Vagina (tissue), 2 donors: ENCODE results near the gene NHERF1. TPM values are rescaled to one million over a fixed set of nuclear protein-coding genes. Genes with fewer than 3 reads are reported as not detected.

Source experiments
- DNase-seq, 2 donors: peaks; one replicate each; pipeline ENCODE4 v3.0.0-alpha.2; 2017; ENCODE audit errors: extremely low spot score in 2 of 2
- H3K27ac ChIP-seq: fragments of 200-600 bp; sonication (generic); one replicate; pipeline ENCODE4 v1.5.1; 2019
- H3K27me3 ChIP-seq: fragments of 200-600 bp; sonication (generic); one replicate; pipeline ENCODE4 v1.5.1; 2019
- H3K36me3 ChIP-seq, 2 donors: fragments of 200-600 bp; sonication (generic); one replicate each; pipeline ENCODE4 v1.5.1; 2017 to 2019
- H3K4me1 ChIP-seq: fragments of 200-600 bp; sonication (generic); one replicate; pipeline ENCODE4 v1.5.1; 2019
- H3K4me3 ChIP-seq, 2 donors: fragments of 200-600 bp; sonication (generic); 1 replicate in 1 of 2; 2 replicates in 1 of 2; pipeline ENCODE4 v1.5.1; 2016 to 2019
- H3K9me3 ChIP-seq: fragments of 200-600 bp; sonication (generic); one replicate; pipeline ENCODE4 v1.5.1; 2019
- CTCF ChIP-seq, 3 experiments: fragments of 450-650 bp in 2 of 3; fragments of 200-600 bp in 1 of 3; sonication (generic) in 1 of 3; IDR thresholded peaks; one replicate each; pipeline ENCODE4 v1.5.1; 2017 to 2019; ENCODE audit warnings: antibody characterized with exemption in 3 of 3, mild to moderate bottlenecking in 2 of 3, moderate library complexity in 2 of 3
- POLR2A ChIP-seq, 2 donors: fragments of 450-650 bp; IDR thresholded peaks; one replicate each; pipeline ENCODE4 v1.6.1; 2017; ENCODE audit warnings: antibody characterized with exemption in 2 of 2, mild to moderate bottlenecking in 2 of 2, moderate library complexity in 2 of 2
- POLR2AphosphoS5 ChIP-seq, 2 donors: sonication (generic); formaldehyde crosslinking; IDR thresholded peaks; one replicate each; pipeline ENCODE4 v1.9.0; 2017; ENCODE audit warnings: antibody characterized with exemption in 2 of 2, mild to moderate bottlenecking in 2 of 2, low read depth in 1 of 2; ENCODE audit not compliant: insufficient read depth in 1 of 2
- intact Hi-C: fragments of 100-400 bp; cut with DNase I; formaldehyde crosslinking; loops from one replicate; pipeline ENCODE4 v1.15.1; 2023
- total RNA-seq: library from RNA; depleted of rRNA; stranded (reverse); fragments of >200 nt; gene quantifications from one replicate; pipeline ENCODE4 v1.2.3, GENCODE V29; 2016

Gene NHERF1
- total RNA-seq, 1 donor from 2014 or later = 57.2 TPM

DNA sequence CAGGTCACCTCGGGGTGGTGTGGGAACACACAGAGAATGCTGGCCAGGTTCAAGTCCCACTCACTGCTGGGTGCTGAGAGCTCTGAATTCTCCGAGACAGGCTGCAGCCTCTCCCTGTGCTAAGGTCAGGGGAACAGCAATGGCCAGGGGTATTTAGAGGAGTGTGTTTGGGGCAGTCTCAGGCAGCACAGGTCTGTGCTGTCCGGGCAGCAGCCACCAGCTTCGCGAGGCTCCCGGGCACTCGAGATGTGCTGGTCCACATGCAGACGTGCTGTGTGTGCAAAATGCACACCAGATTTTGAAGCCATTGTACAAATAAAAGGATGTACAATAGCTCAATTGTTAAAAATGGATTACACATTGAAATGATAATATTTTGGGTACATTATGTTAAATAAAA is 7.1 kb downstream of the NHERF1 start:
- no peaks in the 10 kb centered on the region for H3K27me3 ChIP-seq
- no peak for TF ChIP-seq CTCF (IDR thresholded peaks at IDR 0.05)
- TF ChIP-seq POLR2A (IDR thresholded peaks at IDR 0.05) = no peak
- TF ChIP-seq POLR2AphosphoS5 (IDR thresholded peaks at IDR 0.05; ENCODE audit: insufficient read depth in 1 of 2, low read depth in 1 of 2) = no peak
- no peak overlapping the region for H3K27ac ChIP-seq
- no peak overlapping the region for H3K4me3 ChIP-seq
- H3K9me3 ChIP-seq = no peaks in the 10 kb centered on the region
- H3K36me3 ChIP-seq = no peaks in the 10 kb centered on the region
- peaks cover 85% of the 10 kb centered on the region for H3K4me1 ChIP-seq
- intact Hi-C loops = no loop called here
- no peak for DNase-seq

DNA sequence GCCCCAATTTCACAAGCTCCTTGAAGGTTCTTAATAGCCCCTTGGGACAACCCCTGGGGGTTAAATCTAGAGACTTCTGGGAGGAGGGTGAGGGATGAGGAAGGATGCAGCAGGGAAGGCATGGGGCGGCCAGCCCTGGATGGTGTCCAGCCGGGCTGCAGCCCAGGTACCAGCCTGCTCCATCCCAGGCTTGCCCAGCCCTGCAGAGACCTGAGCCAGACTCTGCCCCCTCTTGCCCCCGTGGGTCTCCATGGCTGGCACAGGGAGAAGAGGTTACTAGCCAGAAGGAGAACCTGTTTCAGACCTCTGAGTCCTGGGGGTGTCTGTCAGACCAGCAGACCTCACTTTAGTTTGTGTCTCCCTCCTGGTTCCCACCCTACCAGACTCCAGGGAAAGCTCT is 8.5 kb downstream of the NHERF1 start:
- no peaks in the 10 kb centered on the region for H3K36me3 ChIP-seq
- H3K4me3 ChIP-seq = no peak overlapping the region
- no peak for DNase-seq
- H3K27ac ChIP-seq = peak overlapping the region; percentile 85
- intact Hi-C loops = no loop called here
- TF ChIP-seq POLR2AphosphoS5 (IDR thresholded peaks at IDR 0.05; ENCODE audit: insufficient read depth in 1 of 2, low read depth in 1 of 2) (no peak), CTCF (IDR thresholded peaks at IDR 0.05) (no peak), POLR2A (IDR thresholded peaks at IDR 0.05) (no peak)
- H3K4me1 ChIP-seq = peaks cover 85% of the 10 kb centered on the region
- H3K9me3 ChIP-seq = no peaks in the 10 kb centered on the region
- H3K27me3 ChIP-seq = no peaks in the 10 kb centered on the region

DNA sequence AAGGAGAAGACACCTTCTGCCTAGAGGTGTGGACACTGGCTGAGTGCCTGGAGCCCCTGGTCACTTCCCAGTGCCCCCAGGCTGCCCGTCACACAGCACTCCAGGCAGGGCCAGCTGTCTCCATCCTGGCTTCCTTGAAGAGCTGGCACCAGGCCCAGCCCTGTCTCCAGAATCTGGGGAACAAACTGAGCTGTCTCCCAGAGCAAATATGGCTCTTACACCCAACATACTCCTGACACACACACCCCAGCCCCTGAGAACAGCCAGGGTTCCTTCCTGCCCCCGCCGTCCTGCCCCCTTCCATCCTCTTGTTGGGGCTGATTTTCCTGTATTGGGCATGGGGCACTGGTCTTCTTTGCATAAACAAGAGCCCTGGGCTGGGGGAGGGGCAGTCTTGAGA is 9.1 kb downstream of the NHERF1 start:
- Histone ChIP-seq H3K4me1 (peaks cover 83% of the 10 kb centered on the region), H3K4me3 (no peak overlapping the region), H3K27me3 (no peaks in the 10 kb centered on the region), H3K36me3 (no peaks in the 10 kb centered on the region), H3K9me3 (no peaks in the 10 kb centered on the region), H3K27ac (peak overlapping the region; percentile 85)
- intact Hi-C loops = no loop called here
- TF ChIP-seq POLR2A (IDR thresholded peaks at IDR 0.05) (no peak), CTCF (IDR thresholded peaks at IDR 0.05) (no peak), POLR2AphosphoS5 (IDR thresholded peaks at IDR 0.05; ENCODE audit: insufficient read depth in 1 of 2, low read depth in 1 of 2) (no peak)
- no peak for DNase-seq

GRCh38 chr17:74757931-74758847 is 9.8 kb downstream of the NHERF1 start:
- no peak for TF ChIP-seq POLR2A (IDR thresholded peaks at IDR 0.05)
- TF ChIP-seq CTCF (IDR thresholded peaks at IDR 0.05) = no peak
- TF ChIP-seq POLR2AphosphoS5 (IDR thresholded peaks at IDR 0.05; ENCODE audit: insufficient read depth in 1 of 2, low read depth in 1 of 2) = no peak
- H3K36me3 ChIP-seq = no peaks in the 10 kb centered on the region
- peak overlapping the region in 1 of 2 donors; percentile 13 for H3K4me3 ChIP-seq
- peak overlapping the region; percentile 85 for H3K27ac ChIP-seq
- H3K27me3 ChIP-seq = no peaks in the 10 kb centered on the region
- no peaks in the 10 kb centered on the region for H3K9me3 ChIP-seq
- DNase-seq = no peak
- H3K4me1 ChIP-seq = peaks cover 83% of the 10 kb centered on the region
- intact Hi-C loops = no loop called here

- no peak for DNase-seq
- H3K4me3 ChIP-seq = peak overlapping the region in 1 of 2 donors; percentile 13
- intact Hi-C loops = no loop called here
- H3K27ac ChIP-seq = peak overlapping the region; percentile 85
- no peaks in the 10 kb centered on the region for H3K27me3 ChIP-seq
- H3K4me1 ChIP-seq = peaks cover 85% of the 10 kb centered on the region
- no peaks in the 10 kb centered on the region for H3K36me3 ChIP-seq
- TF ChIP-seq POLR2A (IDR thresholded peaks at IDR 0.05) (no peak), POLR2AphosphoS5 (IDR thresholded peaks at IDR 0.05; ENCODE audit: insufficient read depth in 1 of 2, low read depth in 1 of 2) (no peak), CTCF (IDR thresholded peaks at IDR 0.05) (no peak)
- no peaks in the 10 kb centered on the region for H3K9me3 ChIP-seq
Measured at GRCh38 chr17:74758848-74759168, 10.4 kb downstream of the NHERF1 start.
